NCI-H187 treated with DMSO at 0.1 percent for 48 hours (cell line): Measurements from ENCODE around the gene CRHR2.

Experiments
- DNase-seq: peaks from one replicate; lab custom pipeline; 2025; lab: John Stamatoyannopoulos, UW

Gene CRHR2

GRCh38 chr7:30679664-30680063, 2.6 kb downstream of the CRHR2 start:
- no peak for DNase-seq

GRCh38 chr7:30678805-30679204, 3.5 kb downstream of the CRHR2 start:
- DNase-seq, result no peak

- DNase-seq, result no peak
Observed at GRCh38 chr7:30674876-30675275, 7.4 kb downstream of the CRHR2 start.

GRCh38 chr7:30674420-30674819, 7.8 kb downstream of the CRHR2 start:
- no peak for DNase-seq

- no peak for DNase-seq
Observed at GRCh38 chr7:30671793-30672465, 10.3 kb downstream of the CRHR2 start.

GRCh38 chr7:30668102-30668501, 14.2 kb downstream of the CRHR2 start:
- no peak for DNase-seq

- DNase-seq, result no peak
Observed at GRCh38 chr7:30667172-30667571, 15.1 kb downstream of the CRHR2 start.

GRCh38 chr7:30665449-30665848, 16.8 kb downstream of the CRHR2 start:
- DNase-seq, result no peak

GRCh38 chr7:30665043-30665442, 17.2 kb downstream of the CRHR2 start:
- DNase-seq, result no peak

- no peak for DNase-seq
Observed at GRCh38 chr7:30664184-30664885, 17.9 kb downstream of the CRHR2 start.

- DNase-seq, result no peak
Observed at GRCh38 chr7:30663414-30663813, 18.8 kb downstream of the CRHR2 start.

GRCh38 chr7:30662431-30662939, 19.8 kb downstream of the CRHR2 start:
- no peak for DNase-seq

GRCh38 chr7:30661926-30662325, 20.3 kb downstream of the CRHR2 start:
- DNase-seq, result no peak

GRCh38 chr7:30660331-30661255, 21.7 kb downstream of the CRHR2 start:
- no peak for DNase-seq

- DNase-seq, result no peak
Observed at GRCh38 chr7:30659312-30659711, 22.9 kb downstream of the CRHR2 start.

- DNase-seq, result no peak
Observed at GRCh38 chr7:30658479-30659074, 23.7 kb downstream of the CRHR2 start.

GRCh38 chr7:30657131-30657530, 25.1 kb downstream of the CRHR2 start:
- no peak for DNase-seq

GRCh38 chr7:30656006-30656957, 26.0 kb downstream of the CRHR2 start:
- no peak for DNase-seq

- DNase-seq, result no peak
Observed at GRCh38 chr7:30655096-30655970, 26.9 kb downstream of the CRHR2 start.
